ENCODE measurements around the gene HMBS.

HMBS gene

GRCh38 chr11:119065369-119065768 lies 19.3 kb upstream of the HMBS start:
- peak; percentile 64 for TF ChIP-seq CTCF (IDR thresholded peaks at IDR 0.05; ENCODE audit: insufficient read depth, low read depth, low read length, missing control alignments)
- peak; percentile 64 for DNase-seq (ENCODE audit: low read depth)
- H3K4me3 ChIP-seq (ENCODE audit: low read depth, low read length): no peak overlapping the region

DNA sequence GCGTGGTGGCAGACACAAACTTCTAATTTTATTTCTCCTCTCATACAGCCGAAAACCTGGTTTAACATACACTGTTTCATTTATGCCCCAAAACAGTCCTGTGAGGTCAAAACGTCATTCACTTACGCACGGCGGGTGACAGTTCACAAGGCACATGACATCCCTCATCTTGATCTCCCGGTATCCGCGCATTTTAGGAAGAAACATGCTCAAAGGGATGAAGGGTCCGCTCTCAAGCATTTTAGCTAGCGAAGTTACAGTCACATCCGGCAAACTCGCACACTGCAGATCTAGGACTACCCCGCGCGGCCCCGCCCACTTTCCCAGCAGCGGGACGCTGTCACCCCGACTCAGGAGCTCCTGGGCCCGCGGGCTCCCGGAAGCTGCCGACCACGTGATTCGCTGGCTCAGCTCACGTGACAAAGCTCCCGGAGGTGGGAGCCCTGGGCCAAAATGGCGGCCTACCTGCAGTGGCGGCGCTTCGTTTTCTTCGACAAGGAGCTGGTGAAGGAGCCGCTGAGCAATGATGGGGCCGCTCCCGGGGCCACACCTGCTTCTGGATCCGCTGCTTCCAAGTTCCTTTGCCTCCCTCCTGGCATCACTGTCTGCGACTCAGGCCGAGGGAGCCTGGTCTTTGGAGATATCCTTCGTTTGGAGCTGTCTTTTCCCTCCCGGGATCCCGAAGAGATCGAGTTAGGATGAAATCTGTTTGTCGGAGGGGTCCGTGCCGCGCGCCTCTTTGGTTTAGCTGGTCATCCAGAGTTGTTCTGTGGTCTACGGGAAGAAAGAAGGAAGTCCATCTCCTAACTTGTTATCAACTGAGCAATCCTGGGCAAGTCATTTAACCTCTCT lies 17.1 kb upstream of the HMBS start, which contains the start of gene VPS11:
TSS of gene VPS11 (plus strand) at position 448 of the 852 bp plus-strand sequence. CDS start at position 454, 6 bp downstream.
- TF ChIP-seq CTCF (IDR thresholded peaks at IDR 0.05; ENCODE audit: insufficient read depth, low read depth, low read length, missing control alignments): no peak
- peak within 1 kb of the TSS; percentile 100 for H3K4me3 ChIP-seq (ENCODE audit: low read depth, low read length)
- DNase-seq (ENCODE audit: low read depth): peak; percentile 97

DNA sequence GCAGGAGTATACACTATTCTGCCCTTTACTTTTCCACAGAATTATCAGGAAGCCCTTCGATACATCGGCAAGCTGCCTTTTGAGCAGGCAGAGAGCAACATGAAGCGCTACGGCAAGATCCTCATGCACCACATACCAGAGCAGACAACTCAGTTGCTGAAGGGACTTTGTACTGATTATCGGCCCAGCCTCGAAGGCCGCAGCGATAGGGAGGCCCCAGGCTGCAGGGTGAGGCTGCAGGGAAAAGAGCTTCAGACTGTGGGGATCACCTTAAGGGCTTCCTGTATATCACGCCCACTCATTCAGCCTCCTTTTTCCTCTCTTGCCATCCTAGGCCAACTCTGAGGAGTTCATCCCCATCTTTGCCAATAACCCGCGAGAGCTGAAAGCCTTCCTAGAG lies 6.8 kb upstream of the HMBS start:
- H3K4me3 ChIP-seq (ENCODE audit: low read depth, low read length): no peak overlapping the region
- no peak for TF ChIP-seq CTCF (IDR thresholded peaks at IDR 0.05; ENCODE audit: insufficient read depth, low read depth, low read length, missing control alignments)
- no peak for DNase-seq (ENCODE audit: low read depth)

DNA sequence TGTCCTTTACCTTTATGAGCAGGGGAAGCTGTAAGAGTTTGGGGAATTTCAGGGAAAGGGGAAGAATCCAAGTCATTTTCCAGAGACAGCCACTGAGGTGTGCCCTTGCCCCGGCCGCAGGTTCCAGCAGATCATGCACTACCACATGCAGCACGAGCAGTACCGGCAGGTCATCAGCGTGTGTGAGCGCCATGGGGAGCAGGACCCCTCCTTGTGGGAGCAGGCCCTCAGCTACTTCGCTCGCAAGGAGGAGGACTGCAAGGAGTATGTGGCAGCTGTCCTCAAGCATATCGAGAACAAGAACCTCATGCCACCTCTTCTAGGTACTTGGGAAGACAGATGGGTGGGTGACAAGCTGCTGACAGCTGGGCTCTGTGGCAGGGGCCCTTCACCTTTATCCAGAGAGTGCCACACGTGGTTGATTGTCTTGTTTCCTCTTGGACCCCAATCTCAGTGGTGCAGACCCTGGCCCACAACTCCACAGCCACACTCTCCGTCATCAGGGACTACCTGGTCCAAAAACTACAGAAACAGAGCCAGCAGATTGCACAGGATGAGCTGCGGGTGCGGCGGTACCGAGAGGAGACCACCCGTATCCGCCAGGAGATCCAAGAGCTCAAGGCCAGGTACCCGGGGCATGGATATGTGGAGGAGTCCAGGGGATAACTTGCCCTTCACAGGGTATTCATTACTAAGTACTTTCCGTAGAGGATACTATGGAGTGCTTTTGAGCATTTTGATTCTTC lies 5.8 kb upstream of the HMBS start:
- no peak for DNase-seq (ENCODE audit: low read depth)
- no peak overlapping the region for H3K4me3 ChIP-seq (ENCODE audit: low read depth, low read length)
- no peak for TF ChIP-seq CTCF (IDR thresholded peaks at IDR 0.05; ENCODE audit: insufficient read depth, low read depth, low read length, missing control alignments)

DNA sequence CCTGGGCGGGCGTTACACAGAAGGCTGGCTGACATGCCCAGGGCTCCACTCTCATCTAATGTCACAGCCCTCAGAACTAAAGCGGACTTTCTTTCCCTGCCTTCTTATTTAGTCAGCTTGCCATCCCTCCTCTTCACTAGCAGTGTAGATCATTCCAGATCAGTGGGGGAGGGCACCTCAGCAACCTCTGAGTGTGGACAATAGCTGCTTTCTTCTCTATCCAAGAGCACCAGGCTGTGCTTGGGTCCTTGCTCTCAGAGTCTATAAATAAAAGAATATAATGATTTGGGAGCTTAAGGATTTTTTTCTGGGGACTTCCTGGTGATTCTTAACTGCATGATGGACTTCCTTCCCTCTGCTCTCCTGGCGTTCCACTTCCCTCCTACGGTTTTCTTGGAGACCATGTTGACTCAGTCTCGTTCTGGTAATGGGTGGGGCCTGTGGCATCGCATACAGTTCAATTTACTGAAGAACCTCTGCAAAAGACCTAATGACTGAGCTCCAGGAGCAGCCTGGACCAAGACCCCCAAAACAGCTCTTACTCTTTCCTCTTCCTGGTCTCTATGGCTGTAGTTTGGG lies 2.9 kb upstream of the HMBS start:
- DNase-seq (ENCODE audit: low read depth): no peak
- TF ChIP-seq CTCF (IDR thresholded peaks at IDR 0.05; ENCODE audit: insufficient read depth, low read depth, low read length, missing control alignments): no peak
- H3K4me3 ChIP-seq (ENCODE audit: low read depth, low read length): no peak overlapping the region

DNA sequence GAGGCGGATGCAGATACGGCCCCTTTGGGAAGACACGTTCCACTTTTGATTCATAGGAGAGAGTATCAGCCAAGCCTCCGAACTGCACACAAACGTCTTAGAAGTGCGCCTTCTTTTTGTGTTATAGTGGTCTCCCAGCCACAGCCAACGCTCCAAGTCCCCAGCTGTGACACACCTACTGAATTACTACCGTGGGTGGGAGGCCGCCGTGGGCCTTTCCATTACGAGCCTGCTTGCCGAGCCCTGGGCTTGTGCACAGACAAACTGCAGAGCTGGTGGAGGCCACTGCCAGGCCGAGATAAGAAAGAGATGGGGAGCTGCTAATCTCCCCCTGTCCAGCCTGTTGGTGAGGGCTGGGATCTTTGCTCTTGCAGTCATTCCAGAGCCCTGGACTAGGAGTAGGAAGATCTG lies 761 bp downstream of the HMBS start:
- DNase-seq (ENCODE audit: low read depth): no peak
- peak overlapping the region; percentile 94 for H3K4me3 ChIP-seq (ENCODE audit: low read depth, low read length)
- TF ChIP-seq CTCF (IDR thresholded peaks at IDR 0.05; ENCODE audit: insufficient read depth, low read depth, low read length, missing control alignments): no peak

Data from GM12865 (cell line).